IPS-NIHi7 (cell line): ENCODE data around the gene SEBOX.

ENCODE experiments used
- DNase-seq: peaks from one replicate; pipeline ENCODE4 v3.0.0; 2012; ENCODE audit warnings: mixed read lengths; ENCODE audit errors: extremely low spot score

The SEBOX gene

GRCh38 chr17:28394337-28395116 is 29.5 kb upstream of the SEBOX start:
- DNase-seq = no peak

DNA sequence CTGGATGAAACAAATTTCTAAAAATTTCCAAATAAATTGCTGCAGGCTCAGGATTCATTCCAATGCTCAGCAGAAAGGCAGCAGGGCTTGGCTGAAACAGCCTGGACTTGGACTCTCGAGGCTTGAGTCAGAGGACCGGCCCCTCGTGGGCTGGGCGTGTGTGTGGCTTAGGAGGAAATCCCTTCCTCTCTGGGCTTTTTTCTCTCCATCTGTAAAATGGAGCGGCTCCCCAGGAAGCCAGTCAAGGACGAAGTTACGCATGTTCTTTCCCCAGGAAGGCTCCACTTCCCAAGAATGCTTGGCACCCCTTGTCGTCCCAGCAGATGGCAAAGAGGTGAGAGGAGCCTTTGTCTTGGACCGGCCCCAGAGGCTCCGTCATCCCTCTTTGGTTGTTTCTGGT is 27.5 kb upstream of the SEBOX start:
- no peak for DNase-seq

DNA sequence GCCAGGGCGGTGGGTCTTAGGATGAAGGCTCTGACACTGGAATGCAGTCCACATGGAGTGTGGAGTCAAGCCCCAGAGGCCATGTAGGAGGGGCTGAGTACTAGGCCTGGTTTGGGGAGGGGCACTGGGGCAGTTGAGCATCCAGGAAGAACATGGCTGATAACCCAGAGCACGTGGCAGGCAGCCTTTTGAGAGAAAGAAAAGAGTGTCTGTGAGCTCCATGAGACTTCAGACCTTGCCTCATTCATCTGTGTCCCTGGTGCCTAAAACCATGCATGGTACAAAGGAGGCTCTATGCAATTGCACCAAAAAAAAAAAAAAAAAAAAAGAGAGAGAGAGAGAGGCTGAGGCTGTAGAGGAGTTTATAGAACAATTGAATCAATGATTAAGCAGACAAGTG is 26.4 kb upstream of the SEBOX start:
- no peak for DNase-seq

DNA sequence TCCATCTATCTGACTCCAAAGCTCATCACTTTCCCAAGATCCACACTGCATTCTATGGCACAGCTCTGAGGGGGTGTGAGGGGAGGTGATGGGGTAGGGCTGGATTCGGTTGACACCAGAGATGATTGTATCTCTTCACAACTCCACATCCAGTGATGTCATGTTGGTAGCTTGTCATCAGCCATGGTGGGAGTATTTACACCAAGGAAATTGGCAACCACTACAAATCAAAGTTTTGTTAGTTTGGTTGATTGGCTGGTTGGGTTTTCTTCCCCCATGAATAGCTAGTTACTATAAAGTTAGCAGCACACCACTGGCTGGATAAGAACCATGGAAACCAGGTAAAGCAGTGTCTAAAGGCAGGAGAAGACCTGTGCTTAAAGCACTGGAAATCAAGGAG is 26.0 kb upstream of the SEBOX start:
- no peak for DNase-seq

DNA sequence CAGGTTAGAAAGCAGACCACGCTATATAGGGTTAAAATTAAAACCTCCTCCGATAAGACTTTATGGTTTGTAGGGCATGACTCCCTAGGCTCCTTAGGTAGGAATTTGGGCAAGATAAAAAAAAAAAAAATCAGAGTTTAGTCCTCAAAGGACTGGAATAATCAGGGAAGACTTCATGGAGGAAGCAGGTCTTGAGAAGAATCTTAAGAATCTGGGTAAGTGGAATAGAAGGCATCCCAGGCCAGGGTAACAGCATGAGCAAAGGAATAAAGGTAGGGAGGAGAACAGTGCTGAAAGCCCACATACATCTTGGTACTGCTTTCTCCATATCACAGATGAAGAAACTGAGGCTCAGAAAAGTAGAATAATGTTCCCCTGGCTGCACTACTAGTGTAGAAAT is 25.6 kb upstream of the SEBOX start:
- DNase-seq = no peak

GRCh38 chr17:28390141-28390540 is 25.1 kb upstream of the SEBOX start:
- DNase-seq = no peak

- DNase-seq = no peak
These were observed 23.1 kb upstream of the SEBOX start for GRCh38 chr17:28388106-28388505.

- DNase-seq = no peak
These were observed 21.4 kb upstream of the SEBOX start for GRCh38 chr17:28386391-28386790.

- no peak for DNase-seq
These were observed 20.4 kb upstream of the SEBOX start for GRCh38 chr17:28385406-28385805.

DNA sequence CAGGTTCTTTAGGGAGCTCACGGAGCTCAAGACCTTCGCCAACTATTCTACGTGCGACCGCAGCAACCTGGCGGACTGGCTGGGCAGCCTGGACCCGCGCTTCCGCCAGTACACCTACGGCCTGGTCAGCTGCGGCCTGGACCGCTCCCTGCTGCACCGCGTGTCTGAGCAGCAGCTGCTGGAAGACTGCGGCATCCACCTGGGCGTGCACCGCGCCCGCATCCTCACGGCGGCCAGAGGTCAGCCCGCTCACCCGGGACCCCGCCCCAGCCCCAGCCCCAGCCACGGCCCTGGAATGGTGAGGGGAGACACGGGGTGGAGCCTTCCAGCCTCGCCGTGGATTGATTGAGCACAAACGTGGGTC is 20.0 kb upstream of the SEBOX start:
- DNase-seq = no peak

- peak; percentile 35 for DNase-seq
These were observed 19.5 kb upstream of the SEBOX start for GRCh38 chr17:28384281-28385036.

GRCh38 chr17:28381141-28381825 is 16.3 kb upstream of the SEBOX start:
- DNase-seq = peak; percentile 76

DNA sequence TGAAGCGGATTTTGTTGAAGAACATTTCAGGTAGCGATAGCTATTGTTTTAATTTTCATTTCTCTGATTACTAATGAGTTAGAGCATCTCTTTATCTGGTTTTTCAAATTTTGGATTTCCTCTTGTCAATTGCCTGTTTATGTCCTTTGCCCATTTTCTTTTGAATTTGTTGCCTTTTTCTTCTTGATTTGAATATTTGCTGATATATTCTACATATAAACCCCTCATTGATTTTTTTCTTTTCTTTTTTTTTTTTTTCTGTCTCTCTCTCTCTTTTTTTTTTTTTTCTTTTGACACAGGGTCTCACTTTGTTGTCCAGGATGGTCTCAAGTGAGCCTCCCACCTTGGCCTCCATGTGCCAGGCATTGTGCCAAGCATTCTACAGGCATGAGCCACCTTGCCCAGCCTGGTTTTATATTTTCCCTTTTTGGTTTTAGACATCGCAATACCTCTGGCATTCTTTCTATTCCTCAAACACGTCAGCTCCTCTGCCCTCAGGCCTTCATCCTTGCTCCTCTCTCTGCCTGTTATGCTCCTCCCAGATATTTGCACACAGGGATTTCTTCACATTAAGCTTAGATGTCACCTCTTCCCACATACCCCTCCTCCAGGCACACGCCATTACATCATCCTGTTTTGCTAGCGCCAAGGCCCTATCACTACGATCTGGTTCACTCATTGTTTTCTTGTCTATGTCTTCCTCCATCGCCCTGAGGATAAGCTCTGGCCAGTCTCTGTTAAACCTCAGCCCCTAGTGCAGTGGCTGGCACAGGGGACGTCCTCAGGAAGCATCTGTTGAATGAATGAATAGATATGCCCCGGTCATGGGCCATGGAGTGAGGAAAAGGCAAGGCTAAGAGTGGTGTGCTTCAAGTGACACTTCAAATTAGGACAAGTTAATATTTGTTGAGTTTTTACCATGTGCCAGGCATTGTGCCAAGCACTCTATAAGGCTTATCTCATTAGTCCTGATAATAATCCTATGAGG is 15.1 kb upstream of the SEBOX start:
- no peak for DNase-seq

DNA sequence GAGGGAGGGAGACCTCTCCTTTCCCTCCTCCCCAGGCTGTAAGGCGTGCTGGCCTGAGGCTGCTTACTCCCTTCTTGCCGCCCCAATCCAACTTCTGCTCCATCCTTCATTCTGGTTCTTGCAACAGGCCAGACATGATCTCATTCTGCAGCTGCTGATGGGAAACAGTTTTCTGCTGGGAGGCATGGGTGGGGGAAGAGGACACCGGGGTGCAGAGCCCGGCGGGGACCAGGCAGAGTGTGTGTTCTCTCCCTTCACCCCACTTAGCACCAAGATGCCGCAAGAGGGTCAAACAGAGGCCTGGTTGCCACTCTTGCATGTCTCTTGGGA is 7.9 kb upstream of the SEBOX start:
- DNase-seq = no peak

DNA sequence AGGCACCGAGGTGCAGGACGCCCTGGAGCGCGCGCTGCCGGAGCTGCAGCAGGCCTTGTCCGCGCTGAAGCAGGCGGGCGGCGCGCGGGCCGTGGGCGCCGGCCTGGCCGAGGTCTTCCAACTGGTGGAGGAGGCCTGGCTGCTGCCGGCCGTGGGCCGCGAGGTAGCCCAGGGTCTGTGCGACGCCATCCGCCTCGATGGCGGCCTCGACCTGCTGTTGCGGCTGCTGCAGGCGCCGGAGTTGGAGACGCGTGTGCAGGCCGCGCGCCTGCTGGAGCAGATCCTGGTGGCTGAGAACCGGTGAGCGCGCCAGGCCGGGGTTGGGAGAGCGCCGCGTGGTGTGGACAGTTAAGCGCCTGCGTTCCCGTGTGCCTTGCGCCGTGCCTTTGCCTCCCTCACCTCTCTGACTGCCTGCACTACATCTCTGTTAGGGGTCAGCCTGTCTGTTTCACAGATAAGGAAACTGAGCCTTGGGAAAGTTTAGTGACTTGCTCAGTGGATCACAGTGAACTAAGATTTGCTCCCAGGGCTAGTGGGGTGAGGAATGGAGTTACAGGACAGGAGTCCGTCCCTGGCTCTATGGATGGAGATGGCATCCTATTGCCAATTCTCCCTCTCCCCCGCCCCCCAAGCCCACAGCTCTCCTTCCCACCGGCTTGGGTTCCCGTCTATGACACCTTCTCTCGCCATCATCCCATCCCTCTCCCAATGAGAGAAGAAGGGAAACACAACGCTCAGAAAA is 7.4 kb upstream of the SEBOX start:
- no peak for DNase-seq

DNA sequence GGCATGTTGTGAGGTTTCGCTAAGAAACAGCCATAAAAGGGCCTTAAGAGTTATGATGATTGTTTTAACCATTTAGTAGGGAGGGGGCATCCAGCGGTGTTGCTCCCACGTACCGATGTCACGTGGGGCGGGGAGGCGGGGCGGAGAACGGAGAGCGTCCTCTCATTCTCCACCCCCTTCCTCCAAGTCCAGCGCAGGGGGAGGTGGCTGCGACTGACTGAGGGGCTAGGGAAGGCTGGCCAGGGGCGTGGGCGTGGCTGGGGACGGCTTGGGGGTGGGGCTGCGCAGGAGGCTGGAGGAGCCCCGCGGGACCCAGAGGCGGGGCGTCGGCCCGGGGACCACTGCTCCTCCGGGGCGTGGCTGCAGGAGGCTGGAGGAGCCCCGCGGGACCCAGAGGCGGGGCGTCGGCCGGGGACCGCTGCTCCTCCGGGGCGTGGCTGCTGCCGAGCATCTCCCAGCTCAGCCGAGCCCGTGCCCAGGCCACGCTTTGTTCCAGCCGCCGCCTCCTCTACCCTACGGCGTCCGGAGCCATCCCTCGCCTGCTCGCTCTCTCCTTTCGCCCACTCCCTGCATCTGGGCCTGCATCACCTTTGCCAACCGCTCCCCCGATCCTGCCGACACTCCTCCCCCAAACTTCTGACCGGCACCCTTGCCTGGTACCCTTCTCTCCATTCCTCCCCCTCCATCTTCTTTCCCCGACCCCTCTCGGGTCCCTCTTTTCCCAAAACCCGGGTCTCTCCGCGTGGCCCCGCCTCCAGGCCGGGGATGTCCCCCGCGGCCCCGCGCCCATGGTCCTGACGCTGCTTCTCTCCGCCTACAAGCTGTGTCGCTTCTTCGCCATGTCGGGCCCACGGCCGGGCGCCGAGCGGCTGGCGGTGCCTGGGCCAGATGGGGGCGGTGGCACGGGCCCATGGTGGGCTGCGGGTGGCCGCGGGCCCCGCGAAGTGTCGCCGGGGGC is 6.5 kb upstream of the SEBOX start, which contains the start of gene SARM1:
Gene SARM1 (plus strand): TSS at position 450 of the 958 bp plus-strand sequence. CDS start 339 bp downstream, at position 789.
- DNase-seq = peak; percentile 97

DNA sequence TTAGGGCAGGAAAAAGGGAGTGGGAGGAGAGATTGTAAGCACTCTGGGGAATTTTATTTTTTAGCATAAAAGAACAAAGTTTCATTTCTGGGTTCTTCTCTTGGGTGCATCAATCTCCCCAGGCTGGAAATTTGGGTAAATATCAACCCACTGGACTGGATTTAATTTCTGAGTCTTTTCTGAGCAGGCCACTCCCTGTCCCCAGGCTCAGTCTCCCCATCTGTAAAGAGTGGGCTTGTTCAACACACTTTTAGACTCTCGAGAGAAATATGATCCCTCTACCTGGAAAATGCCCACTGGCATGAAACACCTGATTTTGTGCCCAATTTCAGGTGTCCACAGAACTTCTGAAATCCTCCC is 5.7 kb upstream of the SEBOX start:
- DNase-seq = no peak

GRCh38 chr17:28370035-28370743 is 5.2 kb upstream of the SEBOX start, which contains the start of gene VTN:
VTN (minus strand) TSS chr17:28370307; CDS start chr17:28370203, 104 bp downstream.
- peak; percentile 68 for DNase-seq

- no peak for DNase-seq
These were observed 4.7 kb upstream of the SEBOX start for GRCh38 chr17:28369684-28370034.
